ENCODE measurements around the gene NACAD. TPM values are rescaled to one million over a fixed set of nuclear protein-coding genes. Genes with fewer than 3 reads are reported as not detected.

NACAD gene
- total RNA-seq, 1 donor from 2014 or later: 9.6 TPM

- no peak overlapping the region for H3K27ac Mint-ChIP-seq (ENCODE audit: unreplicated experiment)
- TF ChIP-seq CTCF (IDR thresholded peaks at IDR 0.05): no peak
- no peak overlapping the region for H3K4me3 Mint-ChIP-seq (ENCODE audit: unreplicated experiment)
Observed at GRCh38 chr7:45032421-45032820, 56.3 kb downstream of the NACAD start.

GRCh38 chr7:45031829-45032228 lies 56.9 kb downstream of the NACAD start:
- peaks cover 8% of the 10 kb centered on the region for H3K36me3 Mint-ChIP-seq (ENCODE audit: unreplicated experiment)
- peaks cover 14% of the 10 kb centered on the region for H3K4me1 Mint-ChIP-seq (ENCODE audit: unreplicated experiment)
- no peak for DNase-seq (ENCODE audit: extremely low spot score, unreplicated experiment)
- no peak overlapping the region for H3K4me3 Mint-ChIP-seq (ENCODE audit: unreplicated experiment)
- no peaks in the 10 kb centered on the region for H3K9me3 Mint-ChIP-seq (ENCODE audit: unreplicated experiment)
- no peak overlapping the region for H3K27ac Mint-ChIP-seq (ENCODE audit: unreplicated experiment)
- no peaks in the 10 kb centered on the region for H3K27me3 Mint-ChIP-seq (ENCODE audit: unreplicated experiment)
- no peak for TF ChIP-seq CTCF (IDR thresholded peaks at IDR 0.05)

More at GRCh38 chr7:45032421-45032820, 56.3 kb downstream of the NACAD start:
- Mint-ChIP-seq H3K36me3 (ENCODE audit: unreplicated experiment) (peaks cover 6% of the 10 kb centered on the region), H3K9me3 (ENCODE audit: unreplicated experiment) (no peaks in the 10 kb centered on the region), H3K4me1 (ENCODE audit: unreplicated experiment) (peaks cover 11% of the 10 kb centered on the region), H3K27me3 (ENCODE audit: unreplicated experiment) (no peaks in the 10 kb centered on the region)
- DNase-seq (ENCODE audit: extremely low spot score, unreplicated experiment): no peak

Other genes with a start within 250 kb of the NACAD start
- gene H2AZ2, start 240.9 kb downstream of the NACAD start, total RNA-seq: 165 and 169 TPM in 2 replicates
- gene PURB, start 203.4 kb downstream of the NACAD start, total RNA-seq: 20.0 and 20.7 TPM in 2 replicates
- 0.05 TPM in 1 of 2 replicates, not detected in the other for gene MYO1G, start 110.0 kb downstream of the NACAD start, total RNA-seq
- 41.4 and 42.3 TPM in 2 replicates for gene CCM2, start 88.8 kb downstream of the NACAD start, total RNA-seq
- 54.9 and 60.0 TPM in 2 replicates for gene TBRG4, start 22.7 kb upstream of the NACAD start, total RNA-seq
- gene RAMP3, start 68.8 kb upstream of the NACAD start, total RNA-seq: not detected in 2 replicates

Data from osteocyte (in vitro differentiated cells).